HepG2 (cell line): ENCODE measurements around the gene KRTAP5-2. TPM values are rescaled to one million over a fixed set of nuclear protein-coding genes. Genes with fewer than 3 reads are reported as not detected.

Experiments used
- ARID3A ChIP-seq: IDR thresholded peaks from 2 replicates; pipeline ENCODE4 v1.6.1; 2012; ENCODE audit warnings: low read depth, low read length, improper control_type of control experiment
- DNMT1 ChIP-seq: sonication (generic); formaldehyde crosslinking; IDR thresholded peaks from 2 replicates; pipeline ENCODE4 v1.5.1; 2020; ENCODE audit warnings: mild to moderate bottlenecking, missing genetic modification reagents
- EEA1 ChIP-seq: sonication (generic); formaldehyde crosslinking; IDR thresholded peaks from 2 replicates; pipeline ENCODE4 v1.5.1; 2020; ENCODE audit warnings: mild to moderate bottlenecking, missing genetic modification reagents, borderline replicate concordance
- FUBP1 ChIP-seq: sonication (generic); formaldehyde crosslinking; IDR thresholded peaks from 2 replicates; pipeline ENCODE4 v1.5.1; 2020; ENCODE audit warnings: missing genetic modification reagents, mild to moderate bottlenecking, borderline replicate concordance
- HNRNPLL ChIP-seq: fragments of 200-400 bp; formaldehyde crosslinking; IDR thresholded peaks from 2 replicates; pipeline ENCODE4 v1.6.1; 2017; ENCODE audit warnings: mild to moderate bottlenecking, low read depth, low read length; ENCODE audit not compliant: poor library complexity, severe bottlenecking
- KAT2B ChIP-seq: fragments of 150-350 bp; IDR thresholded peaks from 2 replicates; pipeline ENCODE4 v1.6.1; 2014; ENCODE audit warnings: low read depth, low read length, borderline replicate concordance
- PBX2 ChIP-seq: IDR thresholded peaks from 2 replicates; pipeline ENCODE4 v1.6.1; 2016; ENCODE audit warnings: control low read depth
- PRDM15 ChIP-seq: sonication (generic); formaldehyde crosslinking; IDR thresholded peaks from 2 replicates; pipeline ENCODE4 v1.4.0; 2020; ENCODE audit warnings: missing genetic modification reagents
- PTBP1 ChIP-seq: fragments of 200-400 bp; formaldehyde crosslinking; IDR thresholded peaks from 2 replicates; pipeline ENCODE4 v1.6.1; 2018; ENCODE audit warnings: low read length, low read depth; ENCODE audit not compliant: poor library complexity, severe bottlenecking
- SIX1 ChIP-seq: sonication (generic); formaldehyde crosslinking; IDR thresholded peaks from 2 replicates; pipeline ENCODE4 v1.4.0; 2020; ENCODE audit warnings: missing genetic modification reagents, borderline replicate concordance
- TIGD3 ChIP-seq: sonication (generic); formaldehyde crosslinking; IDR thresholded peaks from 2 replicates; pipeline ENCODE4 v1.5.1; 2020; ENCODE audit warnings: mild to moderate bottlenecking, missing genetic modification reagents, borderline replicate concordance
- XRCC5 ChIP-seq: fragments of 200-400 bp; formaldehyde crosslinking; optimal IDR thresholded peaks from 2 replicates; pipeline ENCODE3; 2017; ENCODE audit warnings: mild to moderate bottlenecking, low read length
- ZBTB3 ChIP-seq: sonication (generic); formaldehyde crosslinking; IDR thresholded peaks from 2 replicates; pipeline ENCODE4 v1.4.0; 2020; ENCODE audit warnings: low read depth, mild to moderate bottlenecking, moderate library complexity, missing genetic modification reagents, borderline replicate concordance
- ZC3H4 ChIP-seq: sonication (generic); formaldehyde crosslinking; IDR thresholded peaks from 2 replicates; pipeline ENCODE4 v1.4.0; 2020; ENCODE audit warnings: missing genetic modification reagents, borderline replicate concordance
- ZNF101 ChIP-seq: sonication (generic); formaldehyde crosslinking; IDR thresholded peaks from 2 replicates; pipeline ENCODE4 v1.4.0; 2020; ENCODE audit warnings: mild to moderate bottlenecking, low read depth, missing genetic modification reagents, borderline replicate concordance
- ZNF12 ChIP-seq: sonication (generic); formaldehyde crosslinking; IDR thresholded peaks from 2 replicates; pipeline ENCODE4 v1.5.0; 2020; ENCODE audit warnings: missing genetic modification reagents
- ZNF510 ChIP-seq: sonication (generic); formaldehyde crosslinking; IDR thresholded peaks from 2 replicates; pipeline ENCODE4 v1.4.0; 2020; ENCODE audit warnings: low read depth, mild to moderate bottlenecking, missing genetic modification reagents
- ZNF614 ChIP-seq: IDR thresholded peaks from 2 replicates; pipeline ENCODE4 v1.6.1; 2018; ENCODE audit warnings: missing biosample characterization, missing genetic modification reagents, inconsistent platforms, borderline replicate concordance
- polyA plus RNA-seq, 8 experiments: library from polyadenylated mRNA; depleted of rRNA in 3 of 8; stranded (reverse) in 7 of 8; unstranded in 1 of 8; fragments of >200 nt; fragmentation: Illumina TruSeq in 4 of 8; extraction: Trizol in 4 of 8; gene quantifications; 2 replicates each; pipeline versions ENCODE4 v1.2.1 to v1.2.3, GENCODE V29; 2011 to 2016; ENCODE audit warnings: low read depth in 4 of 8, missing spikeins in 1 of 8, mixed read lengths in 1 of 8; ENCODE audit not compliant: insufficient read depth in 1 of 8
- total RNA-seq, 5 experiments: library from RNA; depleted of rRNA; stranded (reverse); fragments of >200 nt; fragmentation: Illumina TruSeq; extraction: Trizol; gene quantifications; 2 replicates each; pipeline ENCODE4 v1.2.3, GENCODE V29; 2016; ENCODE audit warnings: low read depth in 1 of 5

KRTAP5-2 gene
- total and polyA plus RNA-seq, 2 of the 13 experiments (the other 11 are each of a cell fraction or from before 2014, with no cell fraction given) = not detected

GRCh38 chr11:1628506-1629325, 30.6 kb upstream of the KRTAP5-2 start (continued):
- TF ChIP-seq ZBTB3 (CRISPR knock-in tag) (no peak), PBX2 (CRISPR knock-in tag) (no peak), ZNF101 (CRISPR knock-in tag) (no peak), ZNF510 (CRISPR knock-in tag) (no peak), PTBP1 (peak; percentile 54), TIGD3 (CRISPR knock-in tag) (no peak), EEA1 (CRISPR knock-in tag) (peak; percentile 44; the same call in 1 of the 2 replicates), HNRNPLL (peak; percentile 46), ARID3A (no peak), ZNF614 (CRISPR knock-in tag) (no peak), XRCC5 (peak; percentile 91), FUBP1 (CRISPR knock-in tag) (no peak), SIX1 (no peak), ZNF12 (CRISPR knock-in tag) (no peak), KAT2B (no peak), PRDM15 (no peak), DNMT1 (CRISPR knock-in tag) (no peak), ZC3H4 (no peak)
